Measurements from ENCODE around the gene KLHL29.

Gene KLHL29

GRCh38 chr2:23571085-23571484 is 186.1 kb downstream of the KLHL29 start:
- DNase-seq (ENCODE audit: low spot score): no peak

GRCh38 chr2:23571527-23572282 is 186.7 kb downstream of the KLHL29 start:
- no peak for DNase-seq (ENCODE audit: low spot score)

GRCh38 chr2:23574919-23575654 is 190.1 kb downstream of the KLHL29 start:
- no peak for DNase-seq (ENCODE audit: low spot score)

- DNase-seq (ENCODE audit: low spot score): no peak
Observed at GRCh38 chr2:23578964-23579671, 194.1 kb downstream of the KLHL29 start.

- no peak for DNase-seq (ENCODE audit: low spot score)
Observed at GRCh38 chr2:23579674-23580073, 194.7 kb downstream of the KLHL29 start.

- no peak for DNase-seq (ENCODE audit: low spot score)
Observed at GRCh38 chr2:23583467-23583866, 198.5 kb downstream of the KLHL29 start.

GRCh38 chr2:23584054-23584745 is 199.2 kb downstream of the KLHL29 start:
- DNase-seq (ENCODE audit: low spot score): no peak

GRCh38 chr2:23585273-23586170 is 200.5 kb downstream of the KLHL29 start:
- DNase-seq (ENCODE audit: low spot score): no peak

GRCh38 chr2:23586741-23587306 is 201.8 kb downstream of the KLHL29 start:
- DNase-seq (ENCODE audit: low spot score): no peak

- no peak for DNase-seq (ENCODE audit: low spot score)
Observed at GRCh38 chr2:23587341-23587880, 202.4 kb downstream of the KLHL29 start.

GRCh38 chr2:23588106-23588505 is 203.1 kb downstream of the KLHL29 start:
- no peak for DNase-seq (ENCODE audit: low spot score)

- DNase-seq (ENCODE audit: low spot score): no peak
Observed at GRCh38 chr2:23588508-23589201, 203.7 kb downstream of the KLHL29 start.

- no peak for DNase-seq (ENCODE audit: low spot score)
Observed at GRCh38 chr2:23589220-23589647, 204.3 kb downstream of the KLHL29 start.

- no peak for DNase-seq (ENCODE audit: low spot score)
Observed at GRCh38 chr2:23589739-23590138, 204.8 kb downstream of the KLHL29 start.

- DNase-seq (ENCODE audit: low spot score): no peak
Observed at GRCh38 chr2:23590241-23590869, 205.4 kb downstream of the KLHL29 start.

GRCh38 chr2:23591111-23591510 is 206.1 kb downstream of the KLHL29 start:
- DNase-seq (ENCODE audit: low spot score): no peak

GRCh38 chr2:23592061-23592685 is 207.2 kb downstream of the KLHL29 start:
- no peak for DNase-seq (ENCODE audit: low spot score)

- DNase-seq (ENCODE audit: low spot score): no peak
Observed at GRCh38 chr2:23592898-23593751, 208.1 kb downstream of the KLHL29 start.
